WI38 (cell line): ENCODE results near the gene PRR13.

ENCODE experiments used
- H3K4me3 ChIP-seq: 2 replicates; pipeline ENCODE4 v1.5.1; 2011; ENCODE audit warnings: low read depth, mild to moderate bottlenecking, control low read depth, low read length
- CTCF ChIP-seq: IDR thresholded peaks from 2 replicates; pipeline ENCODE4 v1.5.1; 2012; ENCODE audit warnings: low read depth, mild to moderate bottlenecking, control low read depth, low read length

Gene PRR13

GRCh38 chr12:53452159-53453077 lies 10.9 kb downstream of the PRR13 start:
- peak overlapping the region; percentile 90 for H3K4me3 ChIP-seq
- TF ChIP-seq CTCF, result no peak

- peak overlapping the region; percentile 90 for H3K4me3 ChIP-seq
- TF ChIP-seq CTCF, result no peak
These were observed 12.6 kb downstream of the PRR13 start for GRCh38 chr12:53453953-53454640.

GRCh38 chr12:53454707-53455106 lies 13.2 kb downstream of the PRR13 start:
- TF ChIP-seq CTCF, result no peak
- H3K4me3 ChIP-seq, result no peak overlapping the region

GRCh38 chr12:53456654-53457366 lies 15.3 kb downstream of the PRR13 start:
- TF ChIP-seq CTCF, result no peak
- H3K4me3 ChIP-seq, result no peak overlapping the region

- H3K4me3 ChIP-seq, result no peak overlapping the region
- no peak for TF ChIP-seq CTCF
These were observed 17.6 kb downstream of the PRR13 start for GRCh38 chr12:53459097-53459496.

- no peak for TF ChIP-seq CTCF
- H3K4me3 ChIP-seq, result no peak overlapping the region
These were observed 19.5 kb downstream of the PRR13 start for GRCh38 chr12:53461059-53461458.
